HCT116 (cell line): ENCODE results near the gene DNMT3A. TPM values are rescaled to one million over a fixed set of nuclear protein-coding genes. Genes with fewer than 3 reads are reported as not detected.

Experiments
- ATAC-seq: fragments of 200-7000 bp; cut with Tn5 transposase; 2 replicates; pipeline ENCODE4 v1.9.1; 2020; ENCODE audit warnings: mild to moderate bottlenecking, moderate library complexity
- BruUV-seq: library from RNA; stranded (reverse); fragments of 400-500 nt; replicated peaks from 2 replicates; lab custom pipeline; 2021; lab: Mats Ljungman, UMichigan
- CTCF ChIA-PET: fragments of 300-600 bp; sonication (Branson Sonifier 250); formaldehyde crosslinking; loops from one replicate; lab custom pipeline; 2021; ENCODE audit warnings: antibody characterized with exemption; lab: Charles Lee
- POLR2A ChIA-PET: fragments of 300-600, 350-600 bp; sonication (Branson Sonifier 250); formaldehyde crosslinking; loops from one replicate; lab custom pipeline; 2021; ENCODE audit warnings: antibody characterized with exemption; lab: Charles Lee
- RAD21 ChIA-PET, 2 experiments: fragments of 300-600 bp; sonication (Branson Sonifier 250); formaldehyde crosslinking; loops; one replicate each; lab custom pipeline; 2023; ENCODE audit warnings: low total read pairs in 2 of 2; ENCODE audit not compliant: uncharacterized antibody in 2 of 2, unreplicated experiment in 2 of 2, low non-redundant PET in 1 of 2; lab: Charles Lee
- DNase-seq: peaks from one replicate; pipeline ENCODE4 v3.0.0-alpha.2; 2010; ENCODE audit warnings: low read depth, low spot score
- H2AFZ ChIP-seq: fragments of 200-600 bp; shearing (Covaris generic), sonication (generic); 2 replicates; pipeline ENCODE4 v1.6.1; 2017; ENCODE audit warnings: low read depth, mixed run types, mixed read lengths, antibody characterized with exemption, low read length; ENCODE audit not compliant: poor library complexity, severe bottlenecking
- H3K27ac ChIP-seq: 2 replicates; pipeline ENCODE4 v1.5.1; 2012; ENCODE audit warnings: low read depth, low read length
- H3K27me3 ChIP-seq: fragments of 200-600 bp; sonication (generic); 2 replicates; pipeline ENCODE4 v1.6.1; 2016; ENCODE audit warnings: mixed run types, low read length, mixed read lengths; ENCODE audit not compliant: insufficient read depth
- H3K36me3 ChIP-seq, 2 experiments: fragments of 200-500 bp in 1 of 2; fragments of 200-600 bp in 1 of 2; sonication (Bioruptor generic) in 1 of 2; sonication (generic) in 1 of 2; 2 replicates each; pipeline versions ENCODE4 v1.5.1 to v1.6.1; 2014 to 2016; ENCODE audit warnings: low read length in 2 of 2, inconsistent platforms in 1 of 2, mixed read lengths in 1 of 2, mixed run types in 1 of 2; ENCODE audit not compliant: insufficient read depth in 2 of 2, control insufficient read depth in 1 of 2
- H3K4me1 ChIP-seq, 2 experiments: fragments of 200-600 bp in 1 of 2; sonication (generic) in 1 of 2; 2 replicates each; pipeline versions ENCODE4 v1.5.1 to v1.6.1; 2012 to 2017; ENCODE audit warnings: low read length in 2 of 2, inconsistent platforms in 1 of 2, mild to moderate bottlenecking in 1 of 2, mixed read lengths in 1 of 2, mixed run types in 1 of 2, moderate library complexity in 1 of 2; ENCODE audit not compliant: insufficient read depth in 2 of 2, control insufficient read depth in 1 of 2
- H3K4me2 ChIP-seq: fragments of 200-600 bp; sonication (generic); 2 replicates; pipeline ENCODE4 v1.6.1; 2017; ENCODE audit warnings: mixed run types, low read length, mixed read lengths
- H3K4me3 ChIP-seq, 2 experiments: fragments of 200-600 bp in 1 of 2; sonication (generic) in 1 of 2; replicated peaks in 1 of 2; 2 replicates each; pipeline ENCODE4 v1.5.1; 2011 to 2016; ENCODE audit warnings: low read length in 2 of 2, control low read depth in 1 of 2, low read depth in 1 of 2, mild to moderate bottlenecking in 1 of 2, mixed read lengths in 1 of 2, mixed run types in 1 of 2
- H3K79me2 ChIP-seq: fragments of 200-600 bp; sonication (generic); 2 replicates; pipeline ENCODE4 v1.6.1; 2017; ENCODE audit warnings: mild to moderate bottlenecking, mixed run types, low read length, moderate library complexity, mixed read lengths; ENCODE audit not compliant: insufficient read depth
- H3K9ac ChIP-seq: fragments of 200-600 bp; sonication (generic); 2 replicates; pipeline ENCODE4 v1.6.1; 2016; ENCODE audit warnings: low read length, mixed read lengths
- H3K9me2 ChIP-seq: fragments of 200-600 bp; sonication (generic), shearing (Covaris generic); 2 replicates; pipeline ENCODE4 v1.6.1; 2017; ENCODE audit warnings: mixed run types, mild to moderate bottlenecking, moderate library complexity; ENCODE audit not compliant: insufficient read depth
- H3K9me3 ChIP-seq, 2 experiments: fragments of 200-500 bp in 1 of 2; fragments of 200-600 bp in 1 of 2; sonication (Bioruptor generic) in 1 of 2; sonication (generic) in 1 of 2; 2 replicates each; pipeline ENCODE4 v1.6.1; 2014 to 2017; ENCODE audit warnings: low read length in 2 of 2, mixed read lengths in 2 of 2, inconsistent platforms in 1 of 2, low read depth in 1 of 2, mild to moderate bottlenecking in 1 of 2, mixed run types in 1 of 2, moderate library complexity in 1 of 2; ENCODE audit not compliant: control insufficient read depth in 1 of 2, insufficient read depth in 1 of 2
- H4K20me1 ChIP-seq: fragments of 200-600 bp; sonication (generic), shearing (Covaris generic); 2 replicates; pipeline ENCODE4 v1.6.1; 2017; ENCODE audit warnings: mixed run types, mild to moderate bottlenecking, moderate library complexity; ENCODE audit not compliant: insufficient read depth
- EGR1 ChIP-seq: IDR thresholded peaks from 2 replicates; pipeline ENCODE4 v1.6.1; 2012; ENCODE audit warnings: low read depth
- ELF1 ChIP-seq: IDR thresholded peaks from 2 replicates; pipeline ENCODE4 v1.6.1; 2012; ENCODE audit warnings: low read depth, borderline replicate concordance
- EZH2phosphoT487 ChIP-seq: fragments of 200-600 bp; IDR thresholded peaks from 2 replicates; pipeline ENCODE4 v1.6.1; 2018; ENCODE audit warnings: antibody characterized with exemption, borderline replicate concordance
- JUND ChIP-seq: IDR thresholded peaks from 2 replicates; pipeline ENCODE4 v1.6.1; 2012
- POLR2A ChIP-seq: IDR thresholded peaks from 2 replicates; pipeline ENCODE4 v1.7.0; 2011; ENCODE audit warnings: borderline replicate concordance; ENCODE audit not compliant: insufficient read depth, insufficient read length; ENCODE audit errors: extremely low read depth
- POLR2AphosphoS5 ChIP-seq: IDR thresholded peaks from 2 replicates; pipeline ENCODE4 v1.6.1; 2011; ENCODE audit warnings: mild to moderate bottlenecking, low read depth, low read length, moderate library complexity
- RAD21 ChIP-seq: IDR thresholded peaks from 2 replicates; pipeline ENCODE4 v1.6.1; 2012; ENCODE audit warnings: low read depth, mild to moderate bottlenecking
- SP1 ChIP-seq: IDR thresholded peaks from 2 replicates; pipeline ENCODE4 v1.6.1; 2012; ENCODE audit warnings: low read depth
- YY1 ChIP-seq: IDR thresholded peaks from 2 replicates; pipeline ENCODE4 v1.6.1; 2011; ENCODE audit warnings: low read length, low read depth, moderate library complexity, mild to moderate bottlenecking; ENCODE audit not compliant: insufficient replicate concordance; ENCODE audit errors: extremely low read depth
- ZNF274 ChIP-seq: fragments of 200-500 bp; sonication (Bioruptor generic); IDR thresholded peaks from 2 replicates; pipeline ENCODE4 v1.6.1; 2014; ENCODE audit warnings: mild to moderate bottlenecking, low read depth, low read length, inconsistent platforms
- intact Hi-C: fragments of 100-400 bp; cut with micrococcal nuclease; formaldehyde crosslinking; loops from 2 replicates; pipeline ENCODE4 v1.10.0; 2022
- total RNA-seq: library from RNA; stranded (reverse); gene quantifications from one replicate; pipeline ENCODE4 v1.2.1, GENCODE V29; 2021; ENCODE audit not compliant: unreplicated experiment
- TF ChIP-seq, protein P1 (sequence below): IDR thresholded peaks from 2 replicates; pipeline ENCODE4 v1.6.1; 2012; ENCODE audit warnings: low read depth
- TF ChIP-seq, protein P2 (sequence below), 3 experiments: fragments of 200-600 bp in 1 of 3; sonication (generic) in 1 of 3; IDR thresholded peaks in 2 of 3; conservative IDR thresholded peaks in 1 of 3; 2 replicates each; pipeline ENCODE4 v1.5.1; 2012 to 2017; ENCODE audit warnings: low read depth in 2 of 3, low read length in 2 of 3, antibody characterized with exemption in 1 of 3, borderline replicate concordance in 1 of 3, control low read depth in 1 of 3, mild to moderate bottlenecking in 1 of 3, mixed read lengths in 1 of 3, mixed run types in 1 of 3, moderate library complexity in 1 of 3; ENCODE audit not compliant: insufficient read depth in 1 of 3

The DNMT3A gene
- total RNA-seq, 1 experiment from 2014 or later, result 14.3 TPM

DNA sequence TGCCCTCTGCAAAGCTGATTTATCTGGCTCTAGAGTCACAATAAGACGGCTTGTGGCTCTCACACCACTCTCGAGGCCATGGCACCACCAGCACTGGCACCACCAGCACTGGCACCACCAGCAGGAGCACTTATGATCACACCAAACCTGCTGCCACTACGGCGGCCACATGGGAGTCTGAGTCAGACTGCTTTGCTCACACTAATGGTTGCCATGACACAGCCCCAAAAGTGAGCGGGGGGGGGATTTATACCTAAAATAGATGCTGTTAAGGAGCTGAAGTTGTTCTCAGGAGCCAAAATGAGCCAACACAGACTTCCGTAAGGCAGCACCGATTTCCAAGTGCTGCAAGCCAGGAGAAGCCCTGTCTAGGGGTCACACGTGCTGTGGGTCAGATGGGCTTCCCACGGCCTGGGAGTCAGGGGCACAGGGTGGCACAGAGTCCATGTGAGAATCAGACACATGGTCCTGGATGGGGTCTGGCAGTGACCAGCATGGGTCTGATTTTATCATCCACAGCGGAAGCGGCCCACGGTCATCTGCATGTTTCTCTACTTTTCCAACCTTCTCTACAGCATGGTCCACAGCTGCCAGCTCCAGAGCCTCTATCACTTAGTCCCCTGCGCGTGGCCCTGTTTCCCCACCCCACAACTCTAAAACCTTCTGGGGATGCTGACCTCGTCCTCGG is 16.7 kb downstream of the DNMT3A start (continued):
- TF ChIP-seq, protein P1, sequence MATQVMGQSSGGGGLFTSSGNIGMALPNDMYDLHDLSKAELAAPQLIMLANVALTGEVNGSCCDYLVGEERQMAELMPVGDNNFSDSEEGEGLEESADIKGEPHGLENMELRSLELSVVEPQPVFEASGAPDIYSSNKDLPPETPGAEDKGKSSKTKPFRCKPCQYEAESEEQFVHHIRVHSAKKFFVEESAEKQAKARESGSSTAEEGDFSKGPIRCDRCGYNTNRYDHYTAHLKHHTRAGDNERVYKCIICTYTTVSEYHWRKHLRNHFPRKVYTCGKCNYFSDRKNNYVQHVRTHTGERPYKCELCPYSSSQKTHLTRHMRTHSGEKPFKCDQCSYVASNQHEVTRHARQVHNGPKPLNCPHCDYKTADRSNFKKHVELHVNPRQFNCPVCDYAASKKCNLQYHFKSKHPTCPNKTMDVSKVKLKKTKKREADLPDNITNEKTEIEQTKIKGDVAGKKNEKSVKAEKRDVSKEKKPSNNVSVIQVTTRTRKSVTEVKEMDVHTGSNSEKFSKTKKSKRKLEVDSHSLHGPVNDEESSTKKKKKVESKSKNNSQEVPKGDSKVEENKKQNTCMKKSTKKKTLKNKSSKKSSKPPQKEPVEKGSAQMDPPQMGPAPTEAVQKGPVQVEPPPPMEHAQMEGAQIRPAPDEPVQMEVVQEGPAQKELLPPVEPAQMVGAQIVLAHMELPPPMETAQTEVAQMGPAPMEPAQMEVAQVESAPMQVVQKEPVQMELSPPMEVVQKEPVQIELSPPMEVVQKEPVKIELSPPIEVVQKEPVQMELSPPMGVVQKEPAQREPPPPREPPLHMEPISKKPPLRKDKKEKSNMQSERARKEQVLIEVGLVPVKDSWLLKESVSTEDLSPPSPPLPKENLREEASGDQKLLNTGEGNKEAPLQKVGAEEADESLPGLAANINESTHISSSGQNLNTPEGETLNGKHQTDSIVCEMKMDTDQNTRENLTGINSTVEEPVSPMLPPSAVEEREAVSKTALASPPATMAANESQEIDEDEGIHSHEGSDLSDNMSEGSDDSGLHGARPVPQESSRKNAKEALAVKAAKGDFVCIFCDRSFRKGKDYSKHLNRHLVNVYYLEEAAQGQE, result no peak
- TF ChIP-seq POLR2AphosphoS5 (no peak), EZH2phosphoT487 (no peak), EGR1 (no peak), RAD21 (no peak), ZNF274 (no peak)

DNA sequence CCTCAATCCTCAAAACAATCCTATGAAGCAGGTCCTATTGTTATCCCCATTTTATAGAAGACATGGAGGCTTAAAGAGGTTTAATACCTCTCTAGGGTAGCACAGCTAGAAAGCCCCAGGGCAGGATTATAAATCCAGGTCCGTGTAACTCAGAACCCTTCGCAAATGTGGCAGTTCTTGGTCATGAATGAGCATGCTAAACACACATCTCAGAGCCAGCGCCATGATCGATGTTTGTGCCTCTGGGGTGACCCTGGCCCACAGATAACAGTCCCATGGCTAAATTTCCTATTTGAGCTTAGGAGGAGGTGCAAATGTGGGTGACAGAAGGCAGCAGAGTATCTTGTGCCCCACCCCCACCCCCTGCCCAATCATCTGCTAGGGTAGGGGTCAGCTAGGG is 17.5 kb downstream of the DNMT3A start:
- no peak for ATAC-seq
- Histone ChIP-seq H3K4me3 (no peak overlapping the region), H4K20me1 (no peaks in the 10 kb centered on the region)
- RAD21 ChIA-PET, result no interaction called here
- TF ChIP-seq JUND, result no peak
- TF ChIP-seq, protein P2, sequence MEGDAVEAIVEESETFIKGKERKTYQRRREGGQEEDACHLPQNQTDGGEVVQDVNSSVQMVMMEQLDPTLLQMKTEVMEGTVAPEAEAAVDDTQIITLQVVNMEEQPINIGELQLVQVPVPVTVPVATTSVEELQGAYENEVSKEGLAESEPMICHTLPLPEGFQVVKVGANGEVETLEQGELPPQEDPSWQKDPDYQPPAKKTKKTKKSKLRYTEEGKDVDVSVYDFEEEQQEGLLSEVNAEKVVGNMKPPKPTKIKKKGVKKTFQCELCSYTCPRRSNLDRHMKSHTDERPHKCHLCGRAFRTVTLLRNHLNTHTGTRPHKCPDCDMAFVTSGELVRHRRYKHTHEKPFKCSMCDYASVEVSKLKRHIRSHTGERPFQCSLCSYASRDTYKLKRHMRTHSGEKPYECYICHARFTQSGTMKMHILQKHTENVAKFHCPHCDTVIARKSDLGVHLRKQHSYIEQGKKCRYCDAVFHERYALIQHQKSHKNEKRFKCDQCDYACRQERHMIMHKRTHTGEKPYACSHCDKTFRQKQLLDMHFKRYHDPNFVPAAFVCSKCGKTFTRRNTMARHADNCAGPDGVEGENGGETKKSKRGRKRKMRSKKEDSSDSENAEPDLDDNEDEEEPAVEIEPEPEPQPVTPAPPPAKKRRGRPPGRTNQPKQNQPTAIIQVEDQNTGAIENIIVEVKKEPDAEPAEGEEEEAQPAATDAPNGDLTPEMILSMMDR (IDR thresholded peaks at IDR 0.05 in 2 of 3, conservative IDR thresholded peaks at IDR 0.05 in 1 of 3; ENCODE audit: borderline replicate concordance in 1 of 3, insufficient read depth in 1 of 3, low read depth in 2 of 3, low read length in 2 of 3), result no peak
- no peak for TF ChIP-seq ELF1
- no peak for TF ChIP-seq YY1
- TF ChIP-seq POLR2AphosphoS5, result no peak
- TF ChIP-seq POLR2A, result no peak
- no peak for TF ChIP-seq SP1
- TF ChIP-seq, all 23 proteins: peak for 0
- ChIA-PET POLR2A (no interaction called here), CTCF (interaction anchor here (0.9 kb wide), 1 partner anchor 15 kb away, joined by 3 read pairs; no protein-coding TSS in a partner anchor)
- Histone ChIP-seq H3K36me3 (peaks cover 0 to 7% of the 10 kb centered on the region in 2 experiments; a peak in 1 of 4 replicates), H2AFZ (no peak overlapping the region), H3K27me3 (no peaks in the 10 kb centered on the region), H3K27ac (no peak overlapping the region), H3K9ac (no peak overlapping the region), H3K79me2 (no peaks in the 10 kb centered on the region), H3K9me3 (peaks cover 0 to 10% of the 10 kb centered on the region in 2 experiments; a peak in 1 of 4 replicates), H3K9me2 (no peaks in the 10 kb centered on the region), H3K4me1 (no peaks in the 10 kb centered on the region), H3K4me2 (no peak overlapping the region)
- no TSS peak for BruUV-seq
- intact Hi-C loops, result no loop called here
- DNase-seq, result no peak
